Measurements from ENCODE around the gene CCDC24. TPM values are rescaled to one million over a fixed set of nuclear protein-coding genes. Genes with fewer than 3 reads are reported as not detected.

The CCDC24 gene
- total RNA-seq, 1 donor from 2014 or later: 14.5 TPM

GRCh38 chr1:43946236-43947060 lies 45.0 kb upstream of the CCDC24 start, which contains the start of gene IPO13:
Gene IPO13, plus strand, starts transcription at chr1:43946950. Its CDS starts 651 bp downstream, at chr1:43947601.
- TF ChIP-seq POLR2AphosphoS5 (IDR thresholded peaks at IDR 0.05; ENCODE audit: insufficient read depth in 1 of 2, low read depth in 1 of 2): peak; percentile 93
- peak in 2 of 3 experiments; percentile 69 to 85 for TF ChIP-seq CTCF (IDR thresholded peaks at IDR 0.05)
- peak in 1 of 2 donors; percentile 36 for TF ChIP-seq POLR2A (IDR thresholded peaks at IDR 0.05)
- Histone ChIP-seq H3K9me3 (no peaks in the 10 kb centered on the region), H3K4me1 (peaks cover 35% of the 10 kb centered on the region), H3K27ac (peak within 1 kb of the TSS; percentile 95), H3K36me3 (no peaks in the 10 kb centered on the region), H3K27me3 (no peaks in the 10 kb centered on the region), H3K4me3 (peak within 1 kb of the TSS; percentile 64 to 79)
- intact Hi-C loops (cut with DNase I): no loop called here
- peak in 1 of 2 donors; percentile 94 for DNase-seq (ENCODE audit: extremely low spot score in 2 of 2)

GRCh38 chr1:43947061-43947873 lies 44.1 kb upstream of the CCDC24 start:
- Histone ChIP-seq H3K36me3 (no peaks in the 10 kb centered on the region), H3K27ac (peak overlapping the region; percentile 95), H3K4me3 (peak overlapping the region; percentile 64 to 79), H3K4me1 (peaks cover 35% of the 10 kb centered on the region), H3K27me3 (no peaks in the 10 kb centered on the region), H3K9me3 (no peaks in the 10 kb centered on the region)
- TF ChIP-seq POLR2AphosphoS5 (IDR thresholded peaks at IDR 0.05; ENCODE audit: insufficient read depth in 1 of 2, low read depth in 1 of 2) (no peak), POLR2A (IDR thresholded peaks at IDR 0.05) (no peak), CTCF (IDR thresholded peaks at IDR 0.05) (no peak)
- intact Hi-C loops (cut with DNase I): no loop called here
- no peak for DNase-seq (ENCODE audit: extremely low spot score in 2 of 2)

- no peaks in the 10 kb centered on the region for H3K36me3 ChIP-seq
- no peaks in the 10 kb centered on the region for H3K9me3 ChIP-seq
- intact Hi-C loops (cut with DNase I): no loop called here
- no peak for DNase-seq (ENCODE audit: extremely low spot score in 2 of 2)
- H3K27ac ChIP-seq: no peak overlapping the region
- no peaks in the 10 kb centered on the region for H3K27me3 ChIP-seq
- peak overlapping the region; percentile 64 to 79 for H3K4me3 ChIP-seq
- peaks cover 35% of the 10 kb centered on the region for H3K4me1 ChIP-seq
- TF ChIP-seq POLR2AphosphoS5 (IDR thresholded peaks at IDR 0.05; ENCODE audit: insufficient read depth in 1 of 2, low read depth in 1 of 2) (no peak), POLR2A (IDR thresholded peaks at IDR 0.05) (no peak), CTCF (IDR thresholded peaks at IDR 0.05) (no peak)
These were observed 43.4 kb upstream of the CCDC24 start for GRCh38 chr1:43947874-43948437.

GRCh38 chr1:43949678-43950077 lies 41.7 kb upstream of the CCDC24 start:
- no peaks in the 10 kb centered on the region for H3K27me3 ChIP-seq
- TF ChIP-seq CTCF (IDR thresholded peaks at IDR 0.05) (no peak), POLR2AphosphoS5 (IDR thresholded peaks at IDR 0.05; ENCODE audit: insufficient read depth in 1 of 2, low read depth in 1 of 2) (no peak), POLR2A (IDR thresholded peaks at IDR 0.05) (no peak)
- H3K4me3 ChIP-seq: no peak overlapping the region
- DNase-seq (ENCODE audit: extremely low spot score in 2 of 2): no peak
- H3K9me3 ChIP-seq: no peaks in the 10 kb centered on the region
- intact Hi-C loops (cut with DNase I): no loop called here
- no peak overlapping the region for H3K27ac ChIP-seq
- peaks cover 35% of the 10 kb centered on the region for H3K4me1 ChIP-seq
- H3K36me3 ChIP-seq: no peaks in the 10 kb centered on the region
